Testis (tissue), 2 donors: ENCODE measurements around the gene GRID1.

Experiments used
- POLR2A ChIP-seq: fragments of 450-650 bp; IDR thresholded peaks from one replicate; pipeline ENCODE4 v1.6.1; 2017; ENCODE audit warnings: antibody characterized with exemption, mild to moderate bottlenecking, moderate library complexity
- TF ChIP-seq, protein P1 (sequence below), 3 experiments: fragments of 450-650 bp in 2 of 3; fragments of 200-600 bp in 1 of 3; sonication (generic) in 1 of 3; IDR thresholded peaks; one replicate each; pipeline ENCODE4 v1.5.1; 2016 to 2019; ENCODE audit warnings: antibody characterized with exemption in 3 of 3, mild to moderate bottlenecking in 2 of 3, moderate library complexity in 1 of 3

DNA sequence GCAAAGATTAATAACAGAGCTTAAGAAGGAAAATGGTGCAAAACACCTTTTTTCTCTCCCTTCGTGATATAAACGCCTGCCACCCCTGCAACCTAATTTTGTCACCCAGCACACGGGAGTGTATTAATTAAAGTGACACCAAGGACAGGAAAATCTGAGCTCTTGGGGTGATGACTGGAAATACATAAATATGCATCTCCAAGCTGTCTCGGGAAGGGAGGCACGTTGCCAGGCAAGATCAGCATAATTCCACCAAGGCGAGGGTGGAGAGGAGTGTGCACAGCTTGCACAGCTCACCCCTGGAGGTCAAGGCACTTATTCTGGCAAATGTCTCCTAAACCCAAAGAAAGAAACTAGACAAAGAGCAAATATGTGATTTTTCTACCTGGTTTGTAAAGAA lies 700.9 kb downstream of the GRID1 start:
- TF ChIP-seq, protein P1, sequence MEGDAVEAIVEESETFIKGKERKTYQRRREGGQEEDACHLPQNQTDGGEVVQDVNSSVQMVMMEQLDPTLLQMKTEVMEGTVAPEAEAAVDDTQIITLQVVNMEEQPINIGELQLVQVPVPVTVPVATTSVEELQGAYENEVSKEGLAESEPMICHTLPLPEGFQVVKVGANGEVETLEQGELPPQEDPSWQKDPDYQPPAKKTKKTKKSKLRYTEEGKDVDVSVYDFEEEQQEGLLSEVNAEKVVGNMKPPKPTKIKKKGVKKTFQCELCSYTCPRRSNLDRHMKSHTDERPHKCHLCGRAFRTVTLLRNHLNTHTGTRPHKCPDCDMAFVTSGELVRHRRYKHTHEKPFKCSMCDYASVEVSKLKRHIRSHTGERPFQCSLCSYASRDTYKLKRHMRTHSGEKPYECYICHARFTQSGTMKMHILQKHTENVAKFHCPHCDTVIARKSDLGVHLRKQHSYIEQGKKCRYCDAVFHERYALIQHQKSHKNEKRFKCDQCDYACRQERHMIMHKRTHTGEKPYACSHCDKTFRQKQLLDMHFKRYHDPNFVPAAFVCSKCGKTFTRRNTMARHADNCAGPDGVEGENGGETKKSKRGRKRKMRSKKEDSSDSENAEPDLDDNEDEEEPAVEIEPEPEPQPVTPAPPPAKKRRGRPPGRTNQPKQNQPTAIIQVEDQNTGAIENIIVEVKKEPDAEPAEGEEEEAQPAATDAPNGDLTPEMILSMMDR (IDR thresholded peaks at IDR 0.05), result no peak
- no peak for TF ChIP-seq POLR2A
